ENCODE measurements around the gene ZNF526.

GRCh38 chr19:42268704-42269477 lies 48.8 kb downstream of the ZNF526 start, which contains the start of gene CIC:
- TF ChIP-seq POLR2A (IDR thresholded peaks at IDR 0.05) (no peak), POLR2AphosphoS5 (IDR thresholded peaks at IDR 0.05) (peak in 2 of 4 donors; percentile 19 to 29), EP300 (IDR thresholded peaks at IDR 0.05) (no peak)
- TF ChIP-seq, protein P1, sequence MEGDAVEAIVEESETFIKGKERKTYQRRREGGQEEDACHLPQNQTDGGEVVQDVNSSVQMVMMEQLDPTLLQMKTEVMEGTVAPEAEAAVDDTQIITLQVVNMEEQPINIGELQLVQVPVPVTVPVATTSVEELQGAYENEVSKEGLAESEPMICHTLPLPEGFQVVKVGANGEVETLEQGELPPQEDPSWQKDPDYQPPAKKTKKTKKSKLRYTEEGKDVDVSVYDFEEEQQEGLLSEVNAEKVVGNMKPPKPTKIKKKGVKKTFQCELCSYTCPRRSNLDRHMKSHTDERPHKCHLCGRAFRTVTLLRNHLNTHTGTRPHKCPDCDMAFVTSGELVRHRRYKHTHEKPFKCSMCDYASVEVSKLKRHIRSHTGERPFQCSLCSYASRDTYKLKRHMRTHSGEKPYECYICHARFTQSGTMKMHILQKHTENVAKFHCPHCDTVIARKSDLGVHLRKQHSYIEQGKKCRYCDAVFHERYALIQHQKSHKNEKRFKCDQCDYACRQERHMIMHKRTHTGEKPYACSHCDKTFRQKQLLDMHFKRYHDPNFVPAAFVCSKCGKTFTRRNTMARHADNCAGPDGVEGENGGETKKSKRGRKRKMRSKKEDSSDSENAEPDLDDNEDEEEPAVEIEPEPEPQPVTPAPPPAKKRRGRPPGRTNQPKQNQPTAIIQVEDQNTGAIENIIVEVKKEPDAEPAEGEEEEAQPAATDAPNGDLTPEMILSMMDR (IDR thresholded peaks at IDR 0.05), result no peak
